HepG2 (cell line): ENCODE results near the gene ARHGAP10. TPM values are rescaled to one million over a fixed set of nuclear protein-coding genes. Genes with fewer than 3 reads are reported as not detected.

Source experiments
- ATAC-seq: fragments of 200-7000 bp; cut with Tn5 transposase; 3 replicates; pipeline ENCODE4 v1.9.1; 2020; ENCODE audit warnings: mild to moderate bottlenecking, moderate library complexity
- BruUV-seq: library from RNA; stranded (reverse); fragments of 400-500 nt; replicated peaks from 2 replicates; lab custom pipeline; 2021; lab: Mats Ljungman, UMichigan
- CTCF ChIA-PET: fragments of 300-600 bp; formaldehyde crosslinking; extraction: SDS; loops from one replicate; lab custom pipeline; 2021; ENCODE audit warnings: low total read pairs, inconsistent platforms, low intra/inter-chr PET ratio; lab: Yijun Ruan, JAX
- POLR2A ChIA-PET: fragments of 350-600 bp; sonication (Branson Sonifier 250); formaldehyde crosslinking; loops from one replicate; lab custom pipeline; 2020; ENCODE audit warnings: antibody characterized with exemption, inconsistent platforms; lab: Yijun Ruan, JAX
- DNase-seq: peaks from one replicate; pipeline ENCODE4 v3.0.0-alpha.2; 2015; ENCODE audit warnings: low spot score
- FAIRE-seq: peaks from 3 replicates; lab custom pipeline; 2011; peaks lifted over from hg19 to GRCh38; lab: Jason Lieb, UNC
- H2AFZ ChIP-seq: one replicate; pipeline ENCODE4 v1.6.1; 2011; ENCODE audit warnings: low read length, inconsistent platforms
- H3K27ac ChIP-seq: fragments of 300-600 bp; 3 replicates; pipeline ENCODE4 v1.8.0; 2011; ENCODE audit warnings: mixed run types, mild to moderate bottlenecking, mixed read lengths, low read length, inconsistent platforms; ENCODE audit not compliant: insufficient read depth; ENCODE audit errors: extremely low read length
- H3K27me3 ChIP-seq, 2 experiments: fragments of 200-600 bp in 1 of 2; 2 replicates in 1 of 2; 3 replicates in 1 of 2; pipeline versions ENCODE4 v1.6.0 to v1.8.0; 2011; ENCODE audit warnings: low read length in 2 of 2, mild to moderate bottlenecking in 2 of 2, moderate library complexity in 2 of 2, inconsistent platforms in 1 of 2; ENCODE audit not compliant: insufficient read depth in 2 of 2, control insufficient read depth in 1 of 2
- H3K36me3 ChIP-seq, 2 experiments: fragments of 200-600 bp in 1 of 2; replicated peaks in 1 of 2; 2 replicates in 1 of 2; 3 replicates in 1 of 2; pipeline versions ENCODE4 v1.5.1 to v1.8.0; 2011; ENCODE audit warnings: low read length in 2 of 2, inconsistent platforms in 1 of 2; ENCODE audit not compliant: insufficient read depth in 2 of 2, control insufficient read depth in 1 of 2
- H3K4me1 ChIP-seq: 2 replicates; pipeline ENCODE4 v1.5.1; 2012; ENCODE audit warnings: low read length, inconsistent platforms; ENCODE audit not compliant: insufficient read depth
- H3K4me2 ChIP-seq: 2 replicates; pipeline ENCODE4 v1.6.0; 2011; ENCODE audit warnings: low read depth, low read length, inconsistent platforms
- H3K4me3 ChIP-seq, 3 experiments: fragments of 200-600 bp in 1 of 3; sonication (generic), shearing (Covaris generic) in 1 of 3; replicated peaks in 1 of 3; 2 replicates each; pipeline ENCODE4 v1.5.1; 2011 to 2016; ENCODE audit warnings: low read length in 3 of 3, inconsistent platforms in 2 of 3, low read depth in 2 of 3, mild to moderate bottlenecking in 2 of 3, control low read depth in 1 of 3, mixed read lengths in 1 of 3; ENCODE audit not compliant: insufficient read depth in 1 of 3
- H3K79me2 ChIP-seq: one replicate; pipeline ENCODE4 v1.6.1; 2011; ENCODE audit warnings: low read length, inconsistent platforms; ENCODE audit not compliant: insufficient read depth
- H3K9ac ChIP-seq: 2 replicates; pipeline ENCODE4 v1.6.0; 2011; ENCODE audit warnings: mild to moderate bottlenecking, low read depth, low read length, inconsistent platforms; ENCODE audit not compliant: insufficient read depth
- H3K9me3 ChIP-seq: 2 replicates; pipeline ENCODE4 v1.5.1; 2012; ENCODE audit warnings: mild to moderate bottlenecking, low read length
- H4K20me1 ChIP-seq: 2 replicates; pipeline ENCODE4 v1.6.0; 2011; ENCODE audit warnings: inconsistent platforms, mild to moderate bottlenecking, low read length, moderate library complexity; ENCODE audit not compliant: insufficient read depth
- CREM ChIP-seq, 2 experiments: sonication (generic) in 1 of 2; formaldehyde crosslinking in 1 of 2; IDR thresholded peaks; 2 replicates each; pipeline versions ENCODE4 v1.4.0 to v1.6.1; 2016 to 2020; ENCODE audit warnings: antibody characterized with exemption in 1 of 2, mild to moderate bottlenecking in 1 of 2, missing genetic modification reagents in 1 of 2
- EED ChIP-seq: sonication (generic); formaldehyde crosslinking; IDR thresholded peaks from 2 replicates; pipeline ENCODE4 v1.5.0; 2020; ENCODE audit warnings: mild to moderate bottlenecking, missing genetic modification reagents
- KDM2A ChIP-seq: sonication (generic); formaldehyde crosslinking; IDR thresholded peaks from 2 replicates; pipeline ENCODE4 v1.4.0; 2020; ENCODE audit warnings: low read depth, missing genetic modification reagents, borderline replicate concordance
- NCOA5 ChIP-seq: sonication (generic); formaldehyde crosslinking; IDR thresholded peaks from 2 replicates; pipeline ENCODE4 v1.4.0; 2020; ENCODE audit warnings: missing genetic modification reagents
- TSC22D2 ChIP-seq: sonication (generic); formaldehyde crosslinking; IDR thresholded peaks from 2 replicates; pipeline ENCODE4 v1.5.1; 2020; ENCODE audit warnings: missing genetic modification reagents, mild to moderate bottlenecking, borderline replicate concordance
- ZBTB38 ChIP-seq: sonication (generic); formaldehyde crosslinking; IDR thresholded peaks from 2 replicates; pipeline ENCODE4 v1.5.1; 2020; ENCODE audit warnings: mild to moderate bottlenecking, missing genetic modification reagents
- ZFX ChIP-seq: sonication (generic); formaldehyde crosslinking; IDR thresholded peaks from 2 replicates; pipeline ENCODE4 v1.4.0; 2020; ENCODE audit warnings: mild to moderate bottlenecking, low read depth, missing genetic modification reagents, moderate library complexity
- ZNF570 ChIP-seq: sonication (generic); formaldehyde crosslinking; IDR thresholded peaks from 2 replicates; pipeline ENCODE4 v1.4.0; 2020; ENCODE audit warnings: mild to moderate bottlenecking, missing genetic modification reagents, borderline replicate concordance
- ZNF790 ChIP-seq: sonication (generic); formaldehyde crosslinking; IDR thresholded peaks from 2 replicates; pipeline ENCODE4 v1.8.0; 2022; ENCODE audit warnings: missing genetic modification reagents, mild to moderate bottlenecking, borderline replicate concordance
- WGBS: methylation state at CpG from one replicate; pipeline ENCODE4 v1.1.6; 2017; ENCODE audit warnings: low lambda C conversion rate; 5-methylcytosine and 5-hydroxymethylcytosine counted together
- in situ Hi-C: cut with HindIII; loops from 2 replicates; pipeline ENCODE4 v1.10.0; 2017; ENCODE audit warnings: low pct_unique_long_range_greater_than_20kb; ENCODE audit not compliant: extremely low pct_ligation_motif_present
- intact Hi-C: fragments of 100-400 bp; cut with micrococcal nuclease; formaldehyde crosslinking; loops from one replicate; pipeline ENCODE4 v1.10.0; 2022; ENCODE audit not compliant: unreplicated experiment
- polyA plus RNA-seq, 8 experiments: library from polyadenylated mRNA; depleted of rRNA in 3 of 8; stranded (reverse) in 7 of 8; unstranded in 1 of 8; fragments of >200 nt; fragmentation: Illumina TruSeq in 4 of 8; extraction: Trizol in 4 of 8; gene quantifications; 2 replicates each; pipeline versions ENCODE4 v1.2.1 to v1.2.3, GENCODE V29; 2011 to 2016; ENCODE audit warnings: low read depth in 4 of 8, missing spikeins in 1 of 8, mixed read lengths in 1 of 8; ENCODE audit not compliant: insufficient read depth in 1 of 8
- total RNA-seq, 5 experiments: library from RNA; depleted of rRNA; stranded (reverse); fragments of >200 nt; fragmentation: Illumina TruSeq; extraction: Trizol; gene quantifications; 2 replicates each; pipeline ENCODE4 v1.2.3, GENCODE V29; 2016; ENCODE audit warnings: low read depth in 1 of 5
- TF ChIP-seq, protein P1 (sequence below): sonication (generic); formaldehyde crosslinking; IDR thresholded peaks from 2 replicates; pipeline ENCODE4 v1.9.0; 2021; ENCODE audit warnings: missing genetic modification reagents, mild to moderate bottlenecking, borderline replicate concordance
- TF ChIP-seq, protein P2 (sequence below): sonication (generic); formaldehyde crosslinking; IDR thresholded peaks from 2 replicates; pipeline ENCODE4 v1.5.0; 2020; ENCODE audit warnings: mild to moderate bottlenecking, missing genetic modification reagents
- TF ChIP-seq, protein P3 (sequence below): sonication (generic); formaldehyde crosslinking; IDR thresholded peaks from 2 replicates; pipeline ENCODE4 v1.4.0; 2020; ENCODE audit warnings: missing genetic modification reagents, borderline replicate concordance
- TF ChIP-seq, protein P4 (sequence below): sonication (generic); formaldehyde crosslinking; conservative IDR thresholded peaks from 2 replicates; pipeline ENCODE4 v1.5.0; 2020; ENCODE audit warnings: missing genetic modification reagents

ARHGAP10 gene
- total and polyA plus RNA-seq, 2 of the 13 experiments (the other 11 are each of a cell fraction or from before 2014, with no cell fraction given), result 0.45 to 1.6 TPM

DNA sequence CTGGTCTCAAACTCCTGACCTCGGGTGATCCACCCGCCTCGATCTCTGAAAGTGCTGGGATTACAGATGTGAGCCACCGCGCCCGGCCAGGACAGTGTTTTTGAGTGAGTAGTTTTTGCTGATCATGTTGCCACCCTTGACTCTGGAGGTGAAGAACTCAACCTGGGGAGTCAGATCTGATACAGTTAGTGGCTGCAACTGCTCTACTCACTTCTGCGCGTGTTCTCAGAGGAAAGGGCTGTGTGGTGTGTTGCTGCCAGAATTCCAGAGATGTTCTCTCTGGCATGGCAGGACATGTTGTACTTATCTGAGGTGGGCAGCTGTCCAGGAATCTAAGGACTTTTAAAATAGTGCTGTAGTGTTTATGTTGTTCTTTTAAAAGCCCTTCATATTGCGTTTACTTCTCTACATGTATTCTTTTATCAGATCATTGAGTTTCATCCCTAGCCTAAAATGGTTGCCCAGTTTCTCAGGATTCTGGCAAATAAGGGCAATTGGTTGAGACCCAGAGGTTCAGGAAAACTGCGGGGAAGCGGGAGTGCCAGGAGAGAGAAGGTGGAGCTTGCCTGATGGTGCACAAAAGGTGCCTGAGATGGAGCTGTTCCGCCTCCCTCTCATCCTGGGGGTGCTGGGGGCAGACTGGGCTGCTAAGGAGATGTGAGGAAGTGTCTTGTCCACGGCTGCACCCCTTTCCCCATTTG lies 97.7 kb downstream of the ARHGAP10 start (continued):
- TF ChIP-seq, protein P1, sequence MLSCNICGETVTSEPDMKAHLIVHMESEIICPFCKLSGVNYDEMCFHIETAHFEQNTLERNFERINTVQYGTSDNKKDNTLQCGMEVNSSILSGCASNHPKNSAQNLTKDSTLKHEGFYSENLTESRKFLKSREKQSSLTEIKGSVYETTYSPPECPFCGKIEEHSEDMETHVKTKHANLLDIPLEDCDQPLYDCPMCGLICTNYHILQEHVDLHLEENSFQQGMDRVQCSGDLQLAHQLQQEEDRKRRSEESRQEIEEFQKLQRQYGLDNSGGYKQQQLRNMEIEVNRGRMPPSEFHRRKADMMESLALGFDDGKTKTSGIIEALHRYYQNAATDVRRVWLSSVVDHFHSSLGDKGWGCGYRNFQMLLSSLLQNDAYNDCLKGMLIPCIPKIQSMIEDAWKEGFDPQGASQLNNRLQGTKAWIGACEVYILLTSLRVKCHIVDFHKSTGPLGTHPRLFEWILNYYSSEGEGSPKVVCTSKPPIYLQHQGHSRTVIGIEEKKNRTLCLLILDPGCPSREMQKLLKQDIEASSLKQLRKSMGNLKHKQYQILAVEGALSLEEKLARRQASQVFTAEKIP, result no peak
- TF ChIP-seq ZFX (CRISPR knock-in tag) (no peak), TSC22D2 (no peak), CREM (IDR thresholded peaks at IDR 0.05) (no peak), CREM (CRISPR knock-in tag; IDR thresholded peaks at IDR 0.05) (no peak)
- TF ChIP-seq, protein P2, sequence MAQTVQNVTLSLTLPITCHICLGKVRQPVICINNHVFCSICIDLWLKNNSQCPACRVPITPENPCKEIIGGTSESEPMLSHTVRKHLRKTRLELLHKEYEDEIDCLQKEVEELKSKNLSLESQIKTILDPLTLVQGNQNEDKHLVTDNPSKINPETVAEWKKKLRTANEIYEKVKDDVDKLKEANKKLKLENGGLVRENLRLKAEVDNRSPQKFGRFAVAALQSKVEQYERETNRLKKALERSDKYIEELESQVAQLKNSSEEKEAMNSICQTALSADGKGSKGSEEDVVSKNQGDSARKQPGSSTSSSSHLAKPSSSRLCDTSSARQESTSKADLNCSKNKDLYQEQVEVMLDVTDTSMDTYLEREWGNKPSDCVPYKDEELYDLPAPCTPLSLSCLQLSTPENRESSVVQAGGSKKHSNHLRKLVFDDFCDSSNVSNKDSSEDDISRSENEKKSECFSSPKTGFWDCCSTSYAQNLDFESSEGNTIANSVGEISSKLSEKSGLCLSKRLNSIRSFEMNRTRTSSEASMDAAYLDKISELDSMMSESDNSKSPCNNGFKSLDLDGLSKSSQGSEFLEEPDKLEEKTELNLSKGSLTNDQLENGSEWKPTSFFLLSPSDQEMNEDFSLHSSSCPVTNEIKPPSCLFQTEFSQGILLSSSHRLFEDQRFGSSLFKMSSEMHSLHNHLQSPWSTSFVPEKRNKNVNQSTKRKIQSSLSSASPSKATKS, result no peak

DNA sequence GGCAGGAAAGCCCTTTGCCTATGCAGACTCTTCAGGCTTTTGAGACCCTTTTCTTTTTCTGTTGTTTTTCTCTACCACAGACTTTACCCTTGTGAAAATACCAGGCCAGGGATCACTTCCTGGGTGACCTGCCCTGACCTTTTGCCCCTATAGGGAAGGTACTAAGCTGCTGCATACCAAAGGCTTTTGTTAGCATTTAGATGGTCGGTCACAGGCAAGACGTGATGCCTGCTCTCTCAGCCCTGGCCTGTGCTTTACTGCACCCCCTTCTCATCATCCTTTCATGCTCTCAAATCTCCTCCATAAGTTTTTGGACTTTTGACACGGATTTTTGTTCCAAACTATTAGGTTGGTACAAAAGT lies 98.2 kb downstream of the ARHGAP10 start:
- ATAC-seq (no peak), FAIRE-seq (no peak), DNase-seq (no peak)
- H3K79me2 ChIP-seq, result no peaks in the 10 kb centered on the region
- POLR2A ChIA-PET, result no interaction called here
- no peak overlapping the region for H3K27ac ChIP-seq
- no peaks in the 10 kb centered on the region for H3K9me3 ChIP-seq
- CTCF ChIA-PET, result no interaction called here
- H3K9ac ChIP-seq, result no peak overlapping the region
- in situ Hi-C loops (no loop called here), intact Hi-C loops (no loop called here)
- 41% methylated on average over 3 of the region's 3 CpGs for WGBS
- no peaks in the 10 kb centered on the region for H3K4me1 ChIP-seq
- no peaks in the 10 kb centered on the region for H3K27me3 ChIP-seq
- no peaks in the 10 kb centered on the region for H3K36me3 ChIP-seq
- no peak overlapping the region for H2AFZ ChIP-seq
- no TSS peak for BruUV-seq
- H4K20me1 ChIP-seq, result no peaks in the 10 kb centered on the region
- no peak overlapping the region for H3K4me2 ChIP-seq
- H3K4me3 ChIP-seq, result no peak overlapping the region
- TF ChIP-seq, protein P3, sequence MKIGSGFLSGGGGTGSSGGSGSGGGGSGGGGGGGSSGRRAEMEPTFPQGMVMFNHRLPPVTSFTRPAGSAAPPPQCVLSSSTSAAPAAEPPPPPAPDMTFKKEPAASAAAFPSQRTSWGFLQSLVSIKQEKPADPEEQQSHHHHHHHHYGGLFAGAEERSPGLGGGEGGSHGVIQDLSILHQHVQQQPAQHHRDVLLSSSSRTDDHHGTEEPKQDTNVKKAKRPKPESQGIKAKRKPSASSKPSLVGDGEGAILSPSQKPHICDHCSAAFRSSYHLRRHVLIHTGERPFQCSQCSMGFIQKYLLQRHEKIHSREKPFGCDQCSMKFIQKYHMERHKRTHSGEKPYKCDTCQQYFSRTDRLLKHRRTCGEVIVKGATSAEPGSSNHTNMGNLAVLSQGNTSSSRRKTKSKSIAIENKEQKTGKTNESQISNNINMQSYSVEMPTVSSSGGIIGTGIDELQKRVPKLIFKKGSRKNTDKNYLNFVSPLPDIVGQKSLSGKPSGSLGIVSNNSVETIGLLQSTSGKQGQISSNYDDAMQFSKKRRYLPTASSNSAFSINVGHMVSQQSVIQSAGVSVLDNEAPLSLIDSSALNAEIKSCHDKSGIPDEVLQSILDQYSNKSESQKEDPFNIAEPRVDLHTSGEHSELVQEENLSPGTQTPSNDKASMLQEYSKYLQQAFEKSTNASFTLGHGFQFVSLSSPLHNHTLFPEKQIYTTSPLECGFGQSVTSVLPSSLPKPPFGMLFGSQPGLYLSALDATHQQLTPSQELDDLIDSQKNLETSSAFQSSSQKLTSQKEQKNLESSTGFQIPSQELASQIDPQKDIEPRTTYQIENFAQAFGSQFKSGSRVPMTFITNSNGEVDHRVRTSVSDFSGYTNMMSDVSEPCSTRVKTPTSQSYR (CRISPR knock-in tag), result no peak
- TF ChIP-seq ZBTB38 (CRISPR knock-in tag) (no peak), KDM2A (CRISPR knock-in tag) (no peak), NCOA5 (CRISPR knock-in tag) (no peak), ZNF570 (no peak), ZNF790 (CRISPR knock-in tag) (no peak), EED (CRISPR knock-in tag) (no peak)
- TF ChIP-seq, protein P4, sequence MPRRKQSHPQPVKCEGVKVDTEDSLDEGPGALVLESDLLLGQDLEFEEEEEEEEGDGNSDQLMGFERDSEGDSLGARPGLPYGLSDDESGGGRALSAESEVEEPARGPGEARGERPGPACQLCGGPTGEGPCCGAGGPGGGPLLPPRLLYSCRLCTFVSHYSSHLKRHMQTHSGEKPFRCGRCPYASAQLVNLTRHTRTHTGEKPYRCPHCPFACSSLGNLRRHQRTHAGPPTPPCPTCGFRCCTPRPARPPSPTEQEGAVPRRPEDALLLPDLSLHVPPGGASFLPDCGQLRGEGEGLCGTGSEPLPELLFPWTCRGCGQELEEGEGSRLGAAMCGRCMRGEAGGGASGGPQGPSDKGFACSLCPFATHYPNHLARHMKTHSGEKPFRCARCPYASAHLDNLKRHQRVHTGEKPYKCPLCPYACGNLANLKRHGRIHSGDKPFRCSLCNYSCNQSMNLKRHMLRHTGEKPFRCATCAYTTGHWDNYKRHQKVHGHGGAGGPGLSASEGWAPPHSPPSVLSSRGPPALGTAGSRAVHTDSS (CRISPR knock-in tag), result no peak
